RWPE2 (cell line): ENCODE data around the gene IL10.
"Not testable (repeated sequence)": the region's sequence is repeated elsewhere in the genome, so short reads cannot be mapped to it uniquely, and the experiment has no call there.

Experiments used
- ATAC-seq: fragments of 200-7000 bp; cut with Tn5 transposase; 3 replicates; pipeline ENCODE4 v1.9.1; 2021; ENCODE audit warnings: low read depth
- DNase-seq: peaks from one replicate; pipeline ENCODE4 v3.0.0-alpha.2; 2020; ENCODE audit warnings: low spot score
- H3K27ac ChIP-seq: fragments of 450-650 bp; 2 replicates; pipeline ENCODE4 v1.5.1; 2017; ENCODE audit warnings: mild to moderate bottlenecking; ENCODE audit not compliant: poor library complexity, severe bottlenecking
- H3K27me3 ChIP-seq: fragments of 250-450 bp; sonication (Bioruptor Pico); 2 replicates; pipeline ENCODE4 v1.5.1; 2021; ENCODE audit warnings: mild to moderate bottlenecking, moderate library complexity; ENCODE audit not compliant: insufficient read depth, poor library complexity, severe bottlenecking
- H3K36me3 ChIP-seq: fragments of 250-450 bp; sonication (Bioruptor Pico); 2 replicates; pipeline ENCODE4 v1.5.1; 2020; ENCODE audit warnings: low read depth, mild to moderate bottlenecking, moderate library complexity
- H3K4me1 ChIP-seq: fragments of 250-450 bp; sonication (Bioruptor Pico); 2 replicates; pipeline ENCODE4 v1.5.1; 2021; ENCODE audit warnings: mild to moderate bottlenecking, moderate library complexity; ENCODE audit not compliant: insufficient read depth, poor library complexity, severe bottlenecking
- H3K4me3 ChIP-seq: fragments of 250-450 bp; sonication (Bioruptor Pico); 2 replicates; pipeline ENCODE4 v1.5.1; 2021; ENCODE audit warnings: mild to moderate bottlenecking, moderate library complexity; ENCODE audit not compliant: severe bottlenecking
- H3K9me3 ChIP-seq: fragments of 250-450 bp; sonication (Bioruptor Pico); 2 replicates; pipeline ENCODE4 v1.5.1; 2021; ENCODE audit warnings: mild to moderate bottlenecking, moderate library complexity; ENCODE audit not compliant: severe bottlenecking
- CTCF ChIP-seq: fragments of 450-650 bp; IDR thresholded peaks from one replicate; pipeline ENCODE4 v1.5.1; 2017; ENCODE audit warnings: mild to moderate bottlenecking, moderate library complexity; ENCODE audit not compliant: poor library complexity, severe bottlenecking

Gene IL10

DNA sequence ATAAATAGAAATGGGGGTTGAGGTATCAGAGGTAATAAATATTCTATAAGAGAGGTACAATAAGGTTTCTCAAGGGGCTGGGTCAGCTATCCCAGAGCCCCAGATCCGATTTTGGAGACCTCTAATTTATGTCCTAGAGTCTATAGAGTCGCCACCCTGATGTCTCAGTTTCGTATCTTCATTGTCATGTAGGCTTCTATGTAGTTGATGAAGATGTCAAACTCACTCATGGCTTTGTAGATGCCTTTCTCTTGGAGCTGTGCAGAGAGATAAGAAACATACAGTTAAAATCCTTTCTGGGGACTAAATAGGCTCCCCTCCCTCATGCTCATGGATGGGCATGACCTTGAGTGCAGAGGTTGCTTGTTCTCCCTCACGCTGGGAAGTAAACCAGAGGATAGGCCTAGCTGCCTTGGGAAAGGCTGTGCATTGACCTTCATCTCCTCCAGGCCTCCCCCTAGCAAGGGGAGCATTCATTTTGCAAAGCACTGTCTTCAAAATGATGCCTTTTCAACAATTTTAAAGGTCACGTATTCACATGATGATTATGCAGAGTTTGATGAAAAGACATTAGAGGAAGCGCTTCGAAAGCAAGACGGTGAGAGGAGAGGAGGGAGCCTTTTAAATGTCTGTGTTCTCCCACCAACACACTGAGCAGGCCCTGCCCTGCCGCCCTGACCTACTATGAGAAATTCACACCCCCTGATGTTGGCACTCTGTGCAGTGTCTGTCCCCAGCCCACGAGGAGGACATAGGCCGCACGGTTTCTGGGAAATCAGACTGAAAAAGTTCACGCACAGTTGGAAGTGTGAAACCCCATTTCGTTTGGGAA, 3.6 kb downstream of the IL10 start:
- H3K4me3 ChIP-seq: no peak overlapping the region
- H3K4me1 ChIP-seq: no peaks in the 10 kb centered on the region
- DNase-seq (no peak), ATAC-seq (no peak)
- H3K27ac ChIP-seq: no peak overlapping the region
- no peak for TF ChIP-seq CTCF
- no peaks in the 10 kb centered on the region for H3K9me3 ChIP-seq
- H3K36me3 ChIP-seq: no peaks in the 10 kb centered on the region
- H3K27me3 ChIP-seq: no peaks in the 10 kb centered on the region

DNA sequence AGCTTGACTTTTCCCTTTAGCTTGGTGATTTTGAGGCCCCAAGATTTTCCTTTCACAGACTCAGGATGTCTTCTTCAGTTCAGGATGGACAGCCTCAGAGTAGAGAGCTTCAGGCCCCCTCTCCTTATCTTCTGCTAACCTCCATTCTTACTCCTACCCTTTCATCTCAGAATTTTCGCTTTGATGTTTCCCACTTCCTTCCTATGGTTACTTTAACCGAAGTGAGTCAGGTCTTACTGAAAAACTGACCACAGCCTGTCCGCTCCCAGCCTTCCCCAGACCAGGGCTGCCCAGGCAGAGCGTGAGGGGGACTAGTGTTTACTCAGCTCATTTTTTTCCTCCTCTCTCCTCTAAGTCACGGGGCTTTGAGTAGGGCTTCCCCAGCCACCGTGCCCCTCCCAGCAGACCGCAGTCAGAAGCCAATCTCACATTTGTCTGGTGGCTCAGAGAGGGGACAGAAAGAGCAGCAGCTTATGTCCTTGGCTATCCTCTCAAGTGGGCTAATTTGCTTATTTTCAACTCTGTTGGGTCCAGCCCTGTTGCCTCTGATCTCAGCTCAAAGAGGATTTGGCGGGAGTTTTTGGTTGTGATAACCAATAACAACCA, 5.9 kb downstream of the IL10 start:
- TF ChIP-seq CTCF: no peak
- H3K27me3 ChIP-seq: no peaks in the 10 kb centered on the region
- H3K4me3 ChIP-seq: no peak overlapping the region
- no peaks in the 10 kb centered on the region for H3K4me1 ChIP-seq
- no peak for DNase-seq
- ATAC-seq: peak; percentile 55; the same call in 2 of the 3 replicates
- no peaks in the 10 kb centered on the region for H3K9me3 ChIP-seq
- no peaks in the 10 kb centered on the region for H3K36me3 ChIP-seq
- no peak overlapping the region for H3K27ac ChIP-seq

DNA sequence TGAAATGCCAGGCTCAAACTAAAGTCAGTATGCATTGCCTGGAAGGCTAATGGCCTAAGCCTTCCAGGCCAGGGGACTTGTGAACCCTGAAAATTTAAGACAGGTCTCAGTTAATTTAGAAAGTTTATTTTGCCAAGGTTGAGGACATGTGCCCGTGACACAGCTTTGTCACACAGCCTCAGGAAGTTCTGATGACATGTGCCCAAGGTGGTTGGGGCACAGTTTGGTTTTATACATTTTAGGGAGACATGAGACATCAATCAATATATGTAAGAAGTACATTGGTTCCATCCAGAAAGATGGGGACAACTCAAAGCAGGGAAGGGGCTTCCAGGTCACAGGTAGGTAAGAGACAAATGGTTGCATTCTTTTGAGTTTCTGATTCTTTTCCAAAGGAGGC, 6.5 kb downstream of the IL10 start:
- not testable (repeated sequence) for ATAC-seq, H3K4me3 ChIP-seq, DNase-seq, H3K9me3 ChIP-seq, H3K4me1 ChIP-seq, H3K36me3 ChIP-seq, H3K27ac ChIP-seq, H3K27me3 ChIP-seq

- ATAC-seq, H3K27ac ChIP-seq, H3K9me3 ChIP-seq: not testable (repeated sequence)
Observed at GRCh38 chr1:206762741-206763364, 9.4 kb downstream of the IL10 start.

DNA sequence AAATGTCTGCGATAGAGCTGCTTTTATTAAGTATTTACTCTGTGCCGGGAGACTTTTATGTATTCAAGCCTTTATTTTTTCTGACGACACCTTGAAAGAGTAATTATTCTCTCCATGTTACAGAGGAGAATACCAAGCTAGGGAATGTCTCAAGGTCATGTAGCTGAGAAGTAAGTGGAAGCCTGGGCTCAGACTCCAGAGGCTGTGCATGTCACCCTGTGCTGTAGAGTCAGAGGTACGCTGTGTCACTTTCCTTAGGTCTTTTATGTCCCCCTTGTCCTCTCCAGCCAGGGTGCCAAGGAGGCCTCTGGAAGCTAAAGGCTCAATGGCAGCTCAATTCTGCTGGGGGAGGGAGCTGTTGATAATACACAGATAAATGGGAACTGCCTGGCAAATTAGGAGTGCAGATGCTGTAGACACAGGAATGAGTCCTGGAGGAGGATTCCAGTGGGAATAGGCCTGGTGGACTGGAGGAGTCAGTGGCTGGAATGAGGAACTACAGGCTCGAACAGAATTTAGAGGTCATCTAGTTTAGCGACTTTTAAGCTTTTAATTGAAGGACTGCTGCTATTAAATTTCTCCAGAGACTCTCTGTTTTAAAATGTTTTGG, 11.0 kb downstream of the IL10 start:
- H3K4me1 ChIP-seq: no peaks in the 10 kb centered on the region
- H3K36me3 ChIP-seq: no peaks in the 10 kb centered on the region
- H3K4me3 ChIP-seq: no peak overlapping the region
- H3K9me3 ChIP-seq: no peaks in the 10 kb centered on the region
- H3K27me3 ChIP-seq: no peaks in the 10 kb centered on the region
- no peak for DNase-seq
- TF ChIP-seq CTCF: no peak
- 0 out of 3 replicates have a peak, but pooled peaks have one; percentile 42 for ATAC-seq
- H3K27ac ChIP-seq: no peak overlapping the region

More at GRCh38 chr1:206762741-206763364, 9.4 kb downstream of the IL10 start:
- H3K4me3 ChIP-seq, H3K27me3 ChIP-seq, DNase-seq, H3K36me3 ChIP-seq, H3K4me1 ChIP-seq: not testable (repeated sequence)
